Mononuclear cell (primary cell): Measurements from ENCODE around the gene FN1. TPM values are rescaled to one million over a fixed set of nuclear protein-coding genes. Genes with fewer than 3 reads are reported as not detected.
A peak's percentile ranks its signal among the peaks of the same experiment; 100 is the strongest.

Source experiments
- H3K27me3 ChIP-seq: 2 replicates; pipeline ENCODE4 v1.6.0; 2011; ENCODE audit warnings: low read length, control low read depth; ENCODE audit not compliant: insufficient read depth
- H3K4me1 ChIP-seq: 2 replicates; pipeline ENCODE4 v1.5.1; 2011; ENCODE audit warnings: mild to moderate bottlenecking, low read length, control low read depth; ENCODE audit not compliant: insufficient read depth
- H3K4me3 ChIP-seq: 2 replicates; pipeline ENCODE4 v1.5.1; 2011; ENCODE audit warnings: mild to moderate bottlenecking, low read length, moderate library complexity
- H3K9me3 ChIP-seq: 2 replicates; pipeline ENCODE4 v1.5.1; 2011; ENCODE audit warnings: low read depth, mild to moderate bottlenecking, control low read depth, low read length
- total RNA-seq: library from RNA; depleted of rRNA; stranded (reverse); fragments of >200 nt; gene quantifications from one replicate; pipeline ENCODE4 v1.2.3, GENCODE V29; 2012

FN1 gene
- total RNA-seq, 1 donor = 4.6 TPM

DNA sequence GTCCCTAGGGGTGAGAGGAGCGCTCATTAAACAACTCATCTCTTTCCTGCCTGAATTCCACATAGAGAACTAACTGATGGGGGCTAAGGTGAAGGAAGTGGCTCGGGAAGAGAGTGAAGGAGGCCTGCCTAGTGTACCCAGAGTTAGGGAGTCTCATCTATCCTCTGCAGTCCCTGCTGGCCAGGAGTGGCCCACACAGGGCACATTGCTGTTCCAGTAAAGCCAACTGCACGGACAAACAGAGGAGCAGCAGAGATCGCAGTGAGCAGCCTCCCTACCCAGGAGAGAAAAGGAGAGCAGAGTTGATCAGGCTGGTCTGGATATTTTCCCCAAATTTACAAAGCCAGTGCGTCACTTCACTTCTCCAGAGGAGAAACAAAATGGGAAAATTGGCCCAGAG, 16.9 kb upstream of the FN1 start:
- no peak overlapping the region for H3K4me3 ChIP-seq
- peaks cover 21% of the 10 kb centered on the region for H3K27me3 ChIP-seq
- no peaks in the 10 kb centered on the region for H3K9me3 ChIP-seq
- H3K4me1 ChIP-seq = no peaks in the 10 kb centered on the region

DNA sequence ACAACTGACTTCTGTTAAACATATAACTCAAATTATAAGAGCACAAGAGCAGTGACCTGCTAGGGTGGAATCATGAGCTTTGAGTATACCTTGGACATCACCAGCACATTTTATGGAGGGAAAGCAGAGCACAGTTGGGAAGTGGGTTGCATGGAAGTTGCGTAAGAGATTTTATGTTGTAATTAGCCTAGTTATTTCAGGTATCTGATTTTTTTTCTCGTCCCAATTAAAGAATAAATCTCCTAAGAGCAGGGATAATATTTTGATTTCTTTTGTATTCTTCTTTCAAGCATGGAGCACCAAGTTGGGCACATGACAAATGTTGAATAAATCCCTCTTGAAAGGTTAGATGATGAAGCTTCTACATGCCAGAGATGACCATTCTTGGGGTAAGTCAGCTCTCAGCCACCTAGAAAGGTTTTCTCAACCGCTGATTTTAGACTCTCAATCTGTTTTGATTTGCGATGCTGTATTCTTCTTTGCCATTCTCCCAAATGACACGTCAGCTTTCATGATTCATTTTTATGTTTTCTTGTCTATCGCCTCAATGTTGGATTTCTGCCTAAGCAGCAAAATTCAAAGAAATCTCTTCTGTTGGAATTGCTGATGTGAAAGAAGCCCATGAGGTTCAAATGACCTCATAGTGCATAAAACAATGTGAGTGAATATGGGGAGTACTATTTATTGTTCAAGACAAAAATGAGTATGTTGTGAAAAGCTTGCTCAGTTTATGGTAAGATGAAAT, 15.3 kb upstream of the FN1 start:
- H3K4me1 ChIP-seq = no peaks in the 10 kb centered on the region
- H3K4me3 ChIP-seq = no peak overlapping the region
- no peaks in the 10 kb centered on the region for H3K9me3 ChIP-seq
- H3K27me3 ChIP-seq = peaks cover 29% of the 10 kb centered on the region

DNA sequence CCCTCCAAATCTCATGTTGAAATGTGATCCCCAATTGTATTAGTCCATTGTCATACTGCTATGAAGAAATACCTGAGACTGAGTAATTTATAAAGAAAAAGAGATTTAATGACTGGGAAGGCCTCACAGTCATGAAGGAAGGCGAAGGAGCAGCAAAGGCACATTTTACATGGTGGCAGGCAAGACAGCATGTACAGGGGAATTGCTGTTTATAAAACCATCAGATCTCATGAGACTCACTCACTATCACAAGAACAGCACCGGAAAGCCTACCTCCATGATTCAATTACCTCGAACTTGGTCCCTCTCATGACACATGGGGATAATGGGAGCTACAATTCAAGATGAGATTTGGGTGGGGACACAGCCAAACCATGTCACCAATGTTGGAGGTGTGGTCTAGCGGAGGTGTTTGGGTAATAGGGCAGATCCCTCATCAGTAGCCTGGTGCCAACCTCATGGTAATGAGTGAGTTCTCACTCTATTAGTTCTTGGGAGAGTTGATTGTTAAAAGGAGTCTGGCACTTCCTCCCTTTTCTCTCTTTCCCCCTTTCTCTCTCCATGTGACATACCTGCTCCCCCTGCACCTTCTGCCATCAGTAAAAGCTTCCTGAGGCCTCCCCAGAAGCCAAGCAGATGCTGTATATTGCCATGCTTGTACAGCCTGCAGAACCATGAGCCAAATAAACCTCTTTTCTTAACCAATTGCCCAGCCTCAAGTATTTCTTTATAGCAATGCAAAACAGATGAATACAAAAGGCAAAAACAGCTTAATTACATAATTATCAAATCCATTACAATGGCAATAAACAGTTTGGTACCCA, 14.5 kb upstream of the FN1 start:
- Histone ChIP-seq H3K4me1 (no peaks in the 10 kb centered on the region), H3K27me3 (peaks cover 29% of the 10 kb centered on the region), H3K4me3 (no peak overlapping the region), H3K9me3 (no peaks in the 10 kb centered on the region)

DNA sequence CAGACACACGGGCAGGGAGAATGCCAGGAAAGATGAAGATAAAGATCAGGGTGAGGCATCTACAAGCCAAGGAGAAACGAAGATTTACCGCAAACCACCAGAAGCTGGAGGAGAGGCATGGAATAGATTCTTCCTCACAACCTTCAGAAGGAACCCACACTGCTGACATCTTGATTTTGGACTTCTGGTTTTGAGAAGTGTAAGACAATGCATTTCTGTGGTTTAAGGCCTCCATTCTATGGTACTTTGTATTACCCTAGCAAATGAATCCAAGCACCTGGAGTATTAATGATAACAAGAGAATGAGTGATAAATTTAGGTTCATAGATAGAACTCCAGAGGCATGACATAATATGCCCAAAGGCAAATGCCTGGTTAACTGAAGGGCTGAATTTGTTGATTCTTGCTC, 11.8 kb upstream of the FN1 start:
- Histone ChIP-seq H3K4me1 (no peaks in the 10 kb centered on the region), H3K9me3 (no peaks in the 10 kb centered on the region), H3K4me3 (no peak overlapping the region), H3K27me3 (peaks cover 24% of the 10 kb centered on the region)

DNA sequence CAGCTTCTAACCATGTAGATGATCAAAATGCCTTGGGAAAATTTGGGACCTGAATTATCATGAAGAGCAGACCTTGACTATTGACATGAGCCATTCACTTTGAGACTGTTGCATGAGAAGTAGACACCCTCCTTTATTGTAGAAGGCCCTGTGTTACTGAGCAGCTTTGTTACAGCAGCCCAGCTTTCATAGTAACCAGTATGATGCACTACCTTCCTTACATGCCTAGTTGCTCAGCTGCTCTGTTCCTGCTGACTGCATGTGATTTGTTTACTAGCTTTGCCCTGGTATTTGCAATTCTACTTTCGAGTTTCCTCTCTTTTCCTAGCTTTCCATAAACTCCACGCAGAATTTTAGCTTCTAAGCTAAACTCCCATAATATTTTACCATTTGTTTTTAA, 11.2 kb upstream of the FN1 start:
- H3K9me3 ChIP-seq = no peaks in the 10 kb centered on the region
- peaks cover 22% of the 10 kb centered on the region for H3K27me3 ChIP-seq
- no peaks in the 10 kb centered on the region for H3K4me1 ChIP-seq
- no peak overlapping the region for H3K4me3 ChIP-seq

DNA sequence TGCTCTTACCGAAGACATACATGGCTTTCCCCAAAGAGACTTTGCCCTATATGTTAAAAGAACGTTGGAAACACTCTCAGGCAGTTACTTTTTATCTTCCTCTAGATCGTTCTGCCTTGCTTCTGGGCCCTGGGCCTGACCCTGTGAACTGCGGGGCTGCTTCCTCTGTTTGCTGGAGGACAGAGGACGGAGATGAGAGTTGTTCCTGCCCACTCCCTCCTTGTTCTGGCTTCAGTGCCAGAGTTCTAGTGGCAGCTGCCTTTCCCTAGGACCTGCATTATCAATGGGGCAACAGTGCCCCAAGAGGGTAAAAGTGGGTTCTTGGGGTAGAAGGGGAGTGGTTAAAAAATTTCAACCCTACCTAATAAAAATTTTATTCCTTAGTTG, 6.5 kb upstream of the FN1 start:
- Histone ChIP-seq H3K4me3 (no peak overlapping the region), H3K4me1 (no peaks in the 10 kb centered on the region), H3K9me3 (no peaks in the 10 kb centered on the region), H3K27me3 (peaks cover 48% of the 10 kb centered on the region)

DNA sequence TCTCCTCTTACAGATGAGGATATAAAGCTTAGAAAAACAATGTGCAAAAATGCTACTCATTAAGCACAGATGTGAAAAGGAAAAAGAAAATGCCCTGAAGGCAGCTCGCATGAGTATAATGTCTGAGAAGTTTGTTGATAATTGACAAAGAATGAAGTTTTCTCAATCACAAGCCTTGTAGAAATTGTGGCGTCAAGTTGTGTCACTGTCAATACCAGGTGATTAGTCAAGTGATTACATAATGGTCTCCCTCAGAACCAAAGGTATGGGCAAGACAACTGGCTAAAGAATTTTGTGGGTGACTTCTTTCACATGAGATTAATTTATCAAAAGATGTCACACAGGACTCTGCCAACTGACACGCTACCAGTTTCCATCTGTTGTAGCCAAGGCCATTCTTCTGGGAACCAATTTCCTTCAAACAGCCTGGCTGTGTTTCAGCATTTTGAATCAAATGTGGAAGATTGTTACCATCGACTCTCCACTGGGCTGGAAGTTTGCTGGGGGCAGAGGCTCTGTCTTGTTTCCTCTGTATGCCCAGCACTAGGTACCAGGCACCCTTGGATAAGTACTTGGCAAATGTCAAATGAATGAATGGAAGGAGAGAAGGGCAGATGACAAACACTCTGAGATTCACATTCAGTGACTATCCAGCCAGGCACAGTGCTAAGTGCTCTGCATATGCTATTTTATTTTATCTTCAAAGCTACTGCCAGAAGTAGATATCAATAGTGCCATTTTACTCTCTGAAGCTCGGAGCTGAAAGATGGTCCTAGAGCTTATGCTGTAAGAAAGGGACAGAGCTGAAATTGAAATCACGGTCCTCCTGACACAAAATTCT, 5.9 kb upstream of the FN1 start:
- peaks cover 3% of the 10 kb centered on the region for H3K4me1 ChIP-seq
- H3K9me3 ChIP-seq = no peaks in the 10 kb centered on the region
- H3K4me3 ChIP-seq = no peak overlapping the region
- peaks cover 48% of the 10 kb centered on the region for H3K27me3 ChIP-seq

GRCh38 chr2:215439980-215440512, 4.2 kb upstream of the FN1 start:
- Histone ChIP-seq H3K4me3 (no peak overlapping the region), H3K9me3 (no peaks in the 10 kb centered on the region), H3K4me1 (peaks cover 18% of the 10 kb centered on the region), H3K27me3 (peaks cover 61% of the 10 kb centered on the region)

- no peak overlapping the region for H3K4me3 ChIP-seq
- H3K9me3 ChIP-seq = no peaks in the 10 kb centered on the region
- peaks cover 66% of the 10 kb centered on the region for H3K27me3 ChIP-seq
- H3K4me1 ChIP-seq = peaks cover 18% of the 10 kb centered on the region
These were observed 3.5 kb upstream of the FN1 start for GRCh38 chr2:215439404-215439803.

DNA sequence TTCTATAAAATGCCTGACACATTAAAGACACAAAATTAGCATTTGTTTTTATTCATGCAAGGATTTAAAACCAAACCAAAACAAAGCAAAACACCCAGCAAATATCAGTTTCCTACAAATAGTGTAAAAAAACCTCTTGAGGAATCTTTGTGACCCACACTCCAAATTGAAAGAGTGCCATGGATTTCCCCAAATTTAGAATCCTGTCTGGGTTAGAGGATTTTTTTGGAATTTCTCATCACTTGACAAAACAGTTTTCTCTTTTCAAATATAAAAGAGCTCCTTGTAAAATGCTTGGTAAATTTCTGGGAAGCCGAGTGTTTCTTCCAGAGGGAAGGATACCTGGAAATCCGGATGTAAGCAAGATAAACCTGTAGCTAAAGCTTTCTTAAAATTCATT, 1.7 kb upstream of the FN1 start:
- Histone ChIP-seq H3K4me1 (peaks cover 18% of the 10 kb centered on the region), H3K4me3 (no peak overlapping the region), H3K27me3 (peaks cover 80% of the 10 kb centered on the region), H3K9me3 (no peaks in the 10 kb centered on the region)

GRCh38 chr2:215436705-215437565, 1.1 kb upstream of the FN1 start:
- H3K27me3 ChIP-seq = peaks cover 85% of the 10 kb centered on the region

DNA sequence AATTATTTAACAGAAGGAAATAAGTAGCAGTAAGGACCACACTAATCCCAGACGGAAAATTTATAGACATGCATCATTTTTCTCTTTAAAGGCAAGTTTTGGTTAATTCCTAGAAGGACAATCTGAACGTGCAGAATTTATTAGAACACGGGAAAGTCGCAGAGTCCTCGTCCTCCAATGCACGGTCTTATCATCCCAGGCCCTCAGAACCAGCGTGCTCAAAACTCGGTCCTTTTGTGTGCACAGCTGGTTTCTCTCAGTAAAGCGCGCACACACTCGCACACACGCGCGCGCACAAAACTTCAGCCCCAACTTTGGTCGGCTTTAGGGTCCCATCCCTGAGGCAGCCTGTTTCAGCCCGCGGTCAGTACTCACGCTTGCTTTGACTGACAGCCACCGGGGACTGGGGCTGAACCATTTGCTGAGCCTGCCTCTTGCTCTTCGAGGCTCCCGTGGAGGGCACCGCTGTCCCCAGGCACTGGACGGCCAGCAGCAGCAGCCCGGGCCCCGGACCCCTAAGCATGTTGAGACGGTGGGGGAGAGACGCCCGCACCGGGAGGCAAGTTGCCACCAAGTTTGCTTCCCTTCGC, 493 bp downstream of the FN1 start:
- peaks cover 96% of the 10 kb centered on the region for H3K27me3 ChIP-seq
- H3K9me3 ChIP-seq = no peaks in the 10 kb centered on the region
- peak overlapping the region; percentile 7 for H3K4me3 ChIP-seq
- peaks cover 18% of the 10 kb centered on the region for H3K4me1 ChIP-seq

More at GRCh38 chr2:215436705-215437565, 1.1 kb upstream of the FN1 start:
- Histone ChIP-seq H3K4me3 (no peak overlapping the region), H3K4me1 (peaks cover 18% of the 10 kb centered on the region), H3K9me3 (no peaks in the 10 kb centered on the region)

DNA sequence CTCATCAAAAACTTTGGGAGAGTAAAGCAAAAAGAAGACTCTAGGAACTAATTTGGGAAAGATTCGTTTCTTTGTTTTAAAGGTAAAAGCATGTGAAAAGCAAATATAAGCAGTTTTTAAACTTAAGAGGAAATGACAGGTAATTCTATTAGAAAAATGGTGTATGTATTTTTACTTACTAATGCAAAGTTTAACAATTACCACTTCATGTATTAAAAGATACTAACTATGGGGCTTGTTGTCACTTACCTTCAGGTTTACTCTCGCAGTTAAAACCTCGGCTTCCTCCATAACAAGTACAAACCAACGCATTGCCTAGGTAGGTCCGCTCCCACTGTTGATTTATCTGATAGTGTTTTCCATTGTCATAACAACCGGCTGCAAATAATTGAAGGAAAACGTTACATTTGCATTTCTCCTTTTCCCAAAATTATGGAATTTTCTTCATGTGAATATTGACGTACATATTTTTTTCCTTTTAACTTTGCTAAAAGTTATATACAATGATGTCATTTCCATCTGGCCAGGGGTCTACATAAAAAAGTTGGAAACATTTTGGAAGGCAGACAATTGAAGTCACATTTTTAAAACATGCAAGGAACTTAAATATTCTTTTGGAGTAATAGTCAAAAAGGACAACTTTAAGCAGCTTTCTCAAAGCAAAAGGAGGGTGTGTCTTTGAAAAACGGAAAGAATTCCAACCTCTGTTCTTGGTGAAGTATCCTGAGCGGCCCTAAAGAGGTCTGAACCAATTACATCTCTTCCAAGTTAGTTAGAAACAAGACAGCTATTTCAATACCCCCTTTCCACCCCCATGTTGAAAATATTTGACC, 1.2 kb downstream of the FN1 start:
- peaks cover 95% of the 10 kb centered on the region for H3K27me3 ChIP-seq
- H3K9me3 ChIP-seq = no peaks in the 10 kb centered on the region

More for the DNA sequence above, 1.2 kb downstream of the FN1 start:
- Histone ChIP-seq H3K4me3 (no peak overlapping the region), H3K4me1 (peaks cover 18% of the 10 kb centered on the region)
